GM12892 (cell line): ENCODE results near the gene CFAP157.

Source experiments
- DNase-seq: peaks from one replicate; pipeline ENCODE4 v3.0.0; 2011; ENCODE audit not compliant: insufficient read length
- FAIRE-seq: peaks from 2 replicates; lab custom pipeline; 2011; peaks lifted over from hg19 to GRCh38; lab: Jason Lieb, UNC
- POLR2A ChIP-seq: IDR thresholded peaks from 2 replicates; pipeline ENCODE4 v1.6.1; 2011; ENCODE audit warnings: low read depth, low read length, control low read depth
- POLR2AphosphoS5 ChIP-seq: IDR thresholded peaks from 2 replicates; pipeline ENCODE4 v1.6.1; 2011; ENCODE audit warnings: low read depth, low read length, control low read depth
- TAF1 ChIP-seq: IDR thresholded peaks from 2 replicates; pipeline ENCODE4 v1.6.1; 2011; ENCODE audit warnings: low read depth, mild to moderate bottlenecking, control low read depth, low read length, borderline replicate concordance

Gene CFAP157

GRCh38 chr9:127758843-127759242, 52.1 kb downstream of the CFAP157 start:
- TF ChIP-seq POLR2AphosphoS5: no peak
- TF ChIP-seq POLR2A: no peak
- no peak for TF ChIP-seq TAF1
- no peak for DNase-seq
- FAIRE-seq: no peak

GRCh38 chr9:127761061-127761460, 54.3 kb downstream of the CFAP157 start:
- TF ChIP-seq TAF1 (no peak), POLR2A (no peak), POLR2AphosphoS5 (no peak)
- no peak for FAIRE-seq
- DNase-seq: no peak

GRCh38 chr9:127761491-127761956, 54.7 kb downstream of the CFAP157 start:
- FAIRE-seq: no peak
- TF ChIP-seq POLR2AphosphoS5: no peak
- TF ChIP-seq TAF1: no peak
- no peak for TF ChIP-seq POLR2A
- DNase-seq: no peak

GRCh38 chr9:127762111-127762676, 55.4 kb downstream of the CFAP157 start:
- DNase-seq: no peak
- TF ChIP-seq POLR2A: no peak
- TF ChIP-seq TAF1: no peak
- TF ChIP-seq POLR2AphosphoS5: no peak
- no peak for FAIRE-seq

GRCh38 chr9:127763918-127764384, 57.2 kb downstream of the CFAP157 start:
- FAIRE-seq (no peak), DNase-seq (no peak)

GRCh38 chr9:127765418-127765817, 58.6 kb downstream of the CFAP157 start:
- FAIRE-seq: no peak
- no peak for DNase-seq
- TF ChIP-seq POLR2A (no peak), TAF1 (no peak), POLR2AphosphoS5 (no peak)

More at GRCh38 chr9:127763918-127764384, 57.2 kb downstream of the CFAP157 start:
- TF ChIP-seq TAF1: no peak
- TF ChIP-seq POLR2AphosphoS5: no peak
- no peak for TF ChIP-seq POLR2A
